ENCODE results near the gene JARID2.

DNA sequence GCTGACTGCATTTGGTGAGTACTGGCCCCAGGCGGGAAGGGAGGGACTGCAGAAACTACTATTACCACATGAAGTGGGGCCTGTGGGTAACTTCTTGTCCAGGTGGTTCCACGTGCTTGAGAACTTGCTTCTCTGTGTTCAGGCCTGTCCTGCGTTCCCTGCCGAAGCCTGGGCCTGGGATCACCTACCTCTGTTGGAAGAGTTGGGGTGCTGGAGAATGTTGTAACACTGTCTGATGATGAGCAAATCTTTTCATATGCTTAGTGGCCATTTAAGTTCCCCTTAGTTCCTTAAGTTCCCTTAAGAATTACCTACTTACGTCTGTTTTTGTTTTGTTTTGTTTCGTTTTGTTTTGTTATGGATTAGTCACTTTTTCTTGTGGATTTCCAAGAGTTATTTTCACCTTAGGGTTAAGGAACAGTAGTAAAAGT is 262.6 kb downstream of the JARID2 start:
- no peak for TF ChIP-seq CTCF (IDR thresholded peaks at IDR 0.05)
- TF ChIP-seq POLR2AphosphoS5 (IDR thresholded peaks at IDR 0.05; ENCODE audit: insufficient read depth in 1 of 2, low read depth in 1 of 2) = no peak
- TF ChIP-seq POLR2A (IDR thresholded peaks at IDR 0.05) = no peak
